ENCODE measurements around the gene HS3ST3A1.

- TF ChIP-seq POLR2A (IDR thresholded peaks at IDR 0.05) (no peak), CTCF (IDR thresholded peaks at IDR 0.05) (no peak), EP300 (IDR thresholded peaks at IDR 0.05) (no peak)
Measured at GRCh38 chr17:13572581-13572980, 29.1 kb downstream of the HS3ST3A1 start.
